Right hindlimb (tissue), 1 donor: Measurements from ENCODE around the gene ZXDB.
A peak's percentile ranks its signal among the peaks of the same experiment; 100 is the strongest.
"Not testable (repeated sequence)": the region's sequence is repeated elsewhere in the genome, so short reads cannot be mapped to it uniquely, and the experiment has no call there.

ENCODE experiments used
- DNase-seq: peaks from one replicate; pipeline ENCODE4 v3.0.0-alpha.2; 2018

Gene ZXDB

DNA sequence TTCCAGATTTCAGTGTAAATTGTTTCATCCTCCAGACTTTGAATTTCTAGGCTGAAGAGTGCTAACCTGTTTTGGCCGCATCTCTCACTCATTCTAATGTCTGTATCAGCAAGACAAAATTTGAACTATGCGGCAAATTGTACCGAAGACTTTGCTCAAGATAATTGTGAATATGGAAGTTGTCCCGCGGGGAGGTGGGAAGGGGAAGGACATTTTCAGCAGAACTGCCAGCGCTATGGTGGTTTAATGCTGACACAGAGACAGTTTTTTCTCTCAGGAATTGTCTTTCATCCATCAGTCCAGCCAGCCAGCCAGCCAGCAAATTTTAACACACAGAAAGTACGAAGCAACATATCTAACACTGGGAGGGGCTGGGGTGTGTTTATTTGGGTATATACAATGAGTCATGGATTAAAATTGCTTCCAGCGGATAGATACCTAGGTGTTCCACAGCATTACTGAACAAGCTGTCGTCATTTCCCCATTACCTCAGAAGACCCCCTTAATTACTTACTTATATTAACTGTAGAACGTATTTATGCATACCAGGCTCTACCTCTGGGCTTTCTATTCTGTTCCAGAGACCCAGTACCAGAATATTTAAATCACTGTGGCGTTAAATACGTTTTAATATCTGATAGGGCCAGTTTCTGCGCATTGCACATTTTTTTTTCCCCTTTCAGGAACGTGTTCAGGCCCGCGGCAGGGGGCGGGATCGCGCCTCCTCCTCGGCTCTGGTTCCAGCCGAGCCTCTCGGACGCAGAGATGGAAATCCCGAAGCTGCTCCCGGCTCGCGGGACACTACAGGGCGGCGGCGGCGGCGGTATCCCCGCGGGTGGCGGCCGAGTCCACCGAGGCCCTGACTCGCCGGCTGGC, at the start of gene ZXDB:
TSS of gene ZXDB (plus strand) at position 728 of the 876 bp plus-strand sequence. CDS start at position 766, 38 bp downstream.
- DNase-seq, result peak; percentile 20

DNA sequence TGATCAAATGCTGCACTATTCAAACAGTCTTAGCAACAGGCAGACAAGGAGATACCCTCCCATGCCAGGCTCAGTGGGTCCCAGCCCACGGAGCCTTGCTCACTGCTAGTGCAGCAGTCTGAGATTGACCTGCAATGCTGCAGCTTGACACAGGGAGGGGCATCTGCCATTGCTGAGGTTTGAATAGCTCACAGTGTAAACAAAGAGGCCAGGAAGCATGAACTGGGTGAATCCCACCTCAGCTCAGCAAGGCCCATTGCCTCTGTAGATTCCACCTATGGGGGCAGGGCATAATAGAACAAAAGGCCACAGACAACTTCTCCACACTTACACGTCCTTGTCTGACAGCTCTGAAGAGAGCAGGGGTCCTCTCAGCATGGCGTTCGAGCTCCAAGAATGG, 26.6 kb upstream of the ZXDB start:
- DNase-seq, result no peak

DNA sequence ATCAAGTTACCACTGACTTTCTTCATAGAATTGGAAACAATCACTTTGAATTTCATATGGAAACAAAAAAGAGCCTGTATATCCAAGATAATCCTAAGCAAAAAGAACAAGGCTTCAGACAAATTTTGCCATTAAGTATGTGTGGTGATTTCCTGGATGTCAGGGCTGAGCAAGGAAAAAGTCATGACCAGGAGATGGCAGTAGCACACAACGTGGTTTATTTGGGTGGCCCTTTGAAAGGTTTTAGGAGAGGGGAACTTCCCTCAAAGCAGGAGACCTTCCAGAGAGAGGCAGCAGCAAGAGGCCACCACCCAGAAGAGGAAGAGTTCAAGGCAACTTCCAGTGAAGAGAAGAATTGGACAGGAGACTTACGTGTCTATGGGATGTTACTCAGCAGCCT, 18.1 kb upstream of the ZXDB start:
- no peak for DNase-seq

DNA sequence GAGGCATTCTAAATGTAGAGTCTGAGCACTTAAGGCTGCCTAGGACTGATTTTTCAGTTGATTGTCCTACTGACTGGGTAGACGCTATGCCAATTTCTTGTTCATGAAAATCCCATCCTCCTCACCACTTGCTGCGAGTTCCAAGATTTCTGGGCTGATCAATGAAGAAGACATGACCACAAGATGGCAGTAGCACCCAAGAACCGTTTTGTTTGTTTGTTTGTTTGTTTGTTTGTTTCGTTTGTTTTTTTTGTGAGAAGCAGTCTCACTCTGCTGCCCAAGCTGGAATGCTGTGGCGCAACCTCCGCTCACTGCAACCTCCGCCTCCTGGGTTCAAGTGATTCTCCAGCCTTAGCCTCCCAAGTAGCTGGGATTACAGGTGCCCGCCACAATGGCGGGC, 8.9 kb upstream of the ZXDB start:
- not testable (repeated sequence) for DNase-seq

DNA sequence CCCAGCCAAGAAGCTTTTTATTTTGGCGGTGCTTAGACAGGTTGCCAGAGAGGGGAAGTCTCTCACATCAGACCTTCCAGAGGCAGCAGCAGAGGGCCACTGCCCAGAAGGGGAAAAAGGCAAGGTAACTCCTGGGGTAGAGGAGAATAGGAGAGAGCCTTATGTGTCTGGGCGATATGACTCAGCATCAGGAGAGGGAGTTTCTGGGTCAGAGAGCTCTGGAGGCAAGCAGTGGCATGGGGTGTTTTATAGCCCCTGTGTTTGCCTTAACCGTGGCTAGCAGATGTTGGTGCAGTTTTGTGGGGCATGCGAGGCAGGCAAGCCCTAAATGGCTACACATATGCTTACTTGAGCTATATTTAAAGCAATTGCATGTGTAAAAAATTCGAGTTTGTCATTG, 8.3 kb upstream of the ZXDB start:
- DNase-seq, result no peak

DNA sequence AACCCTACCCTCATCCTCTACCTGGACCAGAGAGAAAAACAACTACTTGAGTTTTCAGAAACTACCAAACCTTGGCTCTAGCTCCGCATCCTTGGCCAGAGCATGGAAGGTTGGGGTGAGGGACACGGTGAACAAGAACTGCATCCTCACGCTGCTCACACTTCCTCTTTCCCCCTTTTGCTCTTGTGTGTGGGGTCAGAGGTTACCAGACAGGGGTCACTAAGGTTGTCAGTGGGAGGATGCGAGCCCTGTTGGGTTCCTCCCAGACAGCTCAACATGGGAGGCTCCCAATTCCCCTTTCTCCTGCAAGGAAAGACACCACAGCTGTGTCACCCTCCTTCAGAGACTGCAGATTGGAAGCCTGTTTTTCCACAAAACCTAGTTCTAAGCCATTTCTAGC, 5.5 kb upstream of the ZXDB start:
- DNase-seq, result no peak

DNA sequence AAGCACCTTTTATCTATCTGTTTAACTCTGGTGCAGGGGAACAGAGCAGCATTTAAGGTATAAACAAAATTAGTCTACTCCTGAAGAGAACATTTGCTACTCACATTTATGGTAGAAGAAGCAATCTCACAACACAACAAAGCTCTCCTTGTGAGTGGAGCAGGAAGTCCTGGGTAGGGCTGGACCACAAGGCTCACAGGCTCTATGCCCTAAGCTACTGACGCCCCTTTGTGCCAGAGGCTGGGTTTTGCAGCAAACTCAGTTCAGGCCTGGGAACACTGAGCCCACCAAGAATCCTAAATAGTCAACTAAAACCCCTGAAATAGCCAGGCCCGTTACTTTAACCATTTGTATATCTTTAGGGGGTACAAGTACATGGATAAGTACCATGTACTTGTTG, 4.7 kb upstream of the ZXDB start:
- DNase-seq, result no peak

DNA sequence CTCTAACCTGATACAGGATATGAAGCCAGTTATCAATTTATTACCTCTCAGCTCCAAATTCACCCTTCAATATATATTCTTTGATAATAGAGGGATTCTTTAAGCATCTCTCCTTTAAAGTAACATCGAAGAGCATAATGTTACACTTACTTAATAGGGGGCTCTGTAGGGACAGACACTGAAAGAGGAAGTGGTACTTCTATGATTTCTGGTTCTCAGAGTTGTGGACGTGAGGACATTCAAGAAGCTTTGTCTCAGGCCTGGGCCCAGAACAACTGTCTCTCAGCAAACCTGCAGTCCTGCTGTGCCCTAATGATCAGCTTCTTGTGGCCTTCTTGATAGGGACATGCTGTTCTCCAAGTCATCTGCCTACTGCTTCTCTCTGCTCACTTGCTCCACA, 4.2 kb upstream of the ZXDB start:
- DNase-seq, result no peak

DNA sequence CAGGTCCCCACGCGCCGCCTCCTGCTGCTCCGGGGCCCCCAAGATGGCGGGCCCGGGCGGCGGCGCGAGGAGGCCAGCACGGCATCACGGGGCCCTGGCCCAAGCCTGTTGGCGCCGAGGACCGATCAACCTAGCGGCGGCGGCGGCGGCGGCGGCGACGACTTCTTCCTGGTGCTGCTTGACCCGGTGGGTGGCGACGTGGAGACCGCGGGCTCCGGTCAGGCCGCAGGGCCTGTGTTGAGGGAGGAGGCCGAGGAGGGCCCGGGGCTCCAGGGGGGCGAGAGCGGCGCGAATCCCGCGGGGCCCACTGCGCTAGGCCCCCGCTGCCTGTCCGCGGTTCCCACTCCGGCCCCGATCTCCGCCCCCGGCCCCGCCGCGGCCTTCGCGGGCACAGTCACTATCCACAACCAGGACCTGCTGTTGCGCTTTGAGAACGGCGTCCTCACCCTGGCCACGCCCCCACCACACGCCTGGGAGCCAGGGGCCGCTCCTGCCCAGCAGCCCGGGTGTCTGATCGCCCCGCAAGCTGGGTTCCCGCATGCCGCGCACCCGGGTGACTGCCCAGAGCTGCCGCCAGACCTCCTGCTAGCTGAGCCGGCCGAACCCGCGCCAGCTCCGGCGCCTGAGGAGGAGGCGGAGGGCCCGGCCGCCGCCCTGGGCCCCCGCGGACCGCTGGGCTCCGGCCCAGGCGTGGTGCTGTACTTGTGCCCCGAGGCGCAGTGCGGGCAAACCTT, 516 bp downstream of the ZXDB start:
- peak; percentile 53 for DNase-seq

DNA sequence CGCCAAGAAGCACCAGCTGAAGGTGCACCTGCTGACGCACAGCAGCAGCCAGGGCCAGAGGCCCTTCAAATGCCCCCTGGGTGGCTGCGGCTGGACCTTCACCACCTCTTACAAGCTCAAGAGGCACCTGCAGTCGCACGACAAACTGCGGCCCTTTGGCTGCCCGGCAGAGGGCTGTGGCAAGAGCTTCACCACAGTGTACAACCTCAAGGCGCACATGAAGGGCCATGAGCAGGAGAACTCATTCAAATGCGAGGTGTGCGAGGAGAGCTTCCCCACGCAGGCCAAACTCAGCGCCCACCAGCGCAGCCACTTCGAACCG, 1.0 kb downstream of the ZXDB start:
- DNase-seq, result peak; percentile 20

DNA sequence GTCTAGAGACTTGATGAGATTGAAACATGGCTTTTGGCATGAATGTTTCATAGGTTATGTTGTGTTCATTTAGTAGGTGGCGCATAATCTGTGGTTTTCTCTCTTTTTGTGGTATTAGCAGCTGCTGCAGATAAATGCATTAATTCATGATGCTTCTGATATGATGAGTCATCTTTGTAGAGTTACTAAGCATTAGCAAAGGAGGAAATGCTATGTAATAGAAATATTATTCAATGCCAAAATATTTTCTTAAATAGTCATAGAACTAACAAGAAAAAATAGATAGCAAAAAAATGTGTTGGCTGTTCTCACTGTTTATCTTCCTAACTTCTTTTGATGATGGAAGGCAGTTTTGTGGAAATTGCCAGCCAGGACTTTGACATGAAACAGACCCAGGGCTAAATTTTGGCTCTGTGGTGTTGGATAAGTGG, 3.6 kb downstream of the ZXDB start:
- no peak for DNase-seq

DNA sequence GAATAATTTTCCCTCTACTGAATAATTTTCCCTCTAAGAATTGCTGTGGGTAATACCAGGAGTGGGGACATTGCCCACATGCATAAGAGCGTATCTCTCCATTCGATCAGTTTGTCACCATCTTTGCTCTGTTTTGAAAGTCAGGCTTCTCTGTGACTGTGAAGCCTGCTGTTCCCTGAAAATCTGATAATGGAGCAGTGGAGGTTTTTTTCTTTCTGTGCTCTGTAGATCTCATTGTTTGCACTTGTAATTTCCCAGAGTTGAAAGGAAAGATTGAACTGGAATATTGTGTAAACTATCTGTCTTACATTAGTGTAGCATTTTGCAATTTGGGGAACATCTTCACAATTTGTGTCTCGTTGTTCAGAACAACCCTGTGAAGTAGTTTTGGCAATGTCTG, 4.3 kb downstream of the ZXDB start:
- no peak for DNase-seq

DNA sequence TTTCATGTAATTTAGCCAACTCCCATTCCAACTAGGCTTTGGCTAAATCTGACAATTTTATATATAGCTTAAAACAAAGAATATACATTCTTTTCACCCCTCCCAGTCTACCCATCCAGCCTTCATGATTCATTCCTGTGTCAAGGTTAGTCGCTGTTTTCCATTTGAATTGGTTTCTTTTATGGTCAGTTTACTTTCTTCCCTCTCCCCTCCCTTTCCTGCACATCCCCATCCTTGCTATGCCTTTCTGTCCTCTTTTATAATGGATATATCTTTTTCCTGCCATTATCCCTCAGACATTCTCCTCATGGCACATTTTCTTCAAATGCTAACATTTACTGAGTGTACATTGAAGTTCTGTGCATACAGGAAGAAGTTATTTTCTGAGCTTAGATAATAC, 4.7 kb downstream of the ZXDB start:
- DNase-seq, result no peak

DNA sequence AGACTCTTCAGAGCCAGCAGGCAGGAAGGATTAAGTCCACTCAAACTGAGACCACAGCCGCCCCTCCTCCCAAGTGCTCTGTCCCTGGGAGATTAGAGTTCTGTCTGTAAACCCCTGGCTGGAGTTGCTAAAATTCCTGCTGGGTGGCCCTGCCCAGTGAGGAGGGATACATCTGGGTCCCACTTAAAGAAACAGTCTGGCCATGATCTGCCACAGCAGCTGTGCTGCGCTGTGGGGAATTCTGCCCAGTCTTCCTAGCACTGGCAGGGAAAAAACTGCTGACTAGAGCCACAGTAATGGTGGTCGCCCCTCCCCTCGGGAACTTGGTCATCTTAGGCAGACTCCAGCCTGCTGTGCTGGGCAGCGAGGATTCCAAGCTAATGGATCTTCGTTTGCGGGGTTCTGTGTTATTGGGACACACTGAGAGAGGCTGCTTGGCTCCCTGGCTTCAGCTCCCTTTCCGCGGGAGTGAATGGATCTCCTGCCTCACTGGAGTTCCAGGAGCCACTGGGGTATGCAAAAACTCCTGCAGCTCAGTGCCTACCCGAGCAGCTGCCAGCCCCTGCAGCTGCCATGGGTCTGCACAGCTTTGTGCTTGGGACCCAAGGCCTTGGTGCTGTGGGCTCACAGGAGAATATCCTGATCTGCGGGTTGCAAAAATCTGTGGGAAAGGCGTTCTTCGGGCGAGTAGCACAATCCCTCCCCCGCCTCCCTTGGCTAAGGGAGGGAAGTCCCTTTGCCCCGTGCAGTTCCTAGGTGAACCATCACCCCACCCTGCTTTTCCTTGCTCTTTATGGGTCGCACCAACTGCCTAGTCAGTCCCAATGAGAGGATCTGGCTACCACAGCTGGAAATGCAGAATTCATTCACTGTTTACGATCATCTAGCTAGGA, 15.7 kb downstream of the ZXDB start:
- DNase-seq, result peak; percentile 11

DNA sequence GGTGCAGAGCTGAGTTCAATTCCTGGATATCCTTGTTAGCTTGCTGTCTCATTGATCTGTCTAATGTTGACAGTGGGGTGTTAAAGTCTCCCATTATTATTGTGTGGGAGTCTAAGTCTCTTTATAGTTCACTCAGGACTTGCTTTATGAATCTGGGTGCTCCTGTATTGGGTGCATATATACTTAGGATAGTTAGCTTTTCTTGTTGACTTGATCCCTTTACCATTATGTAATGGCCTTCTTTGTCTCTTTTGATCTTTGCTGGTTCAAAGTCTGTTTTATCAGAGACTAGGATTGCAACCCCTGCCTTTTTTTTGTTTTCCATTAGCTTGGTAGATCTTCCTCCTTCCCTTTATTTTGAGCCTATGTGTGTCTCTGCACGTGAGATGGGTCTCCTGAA, 21.5 kb downstream of the ZXDB start:
- DNase-seq, result not testable (repeated sequence)

DNA sequence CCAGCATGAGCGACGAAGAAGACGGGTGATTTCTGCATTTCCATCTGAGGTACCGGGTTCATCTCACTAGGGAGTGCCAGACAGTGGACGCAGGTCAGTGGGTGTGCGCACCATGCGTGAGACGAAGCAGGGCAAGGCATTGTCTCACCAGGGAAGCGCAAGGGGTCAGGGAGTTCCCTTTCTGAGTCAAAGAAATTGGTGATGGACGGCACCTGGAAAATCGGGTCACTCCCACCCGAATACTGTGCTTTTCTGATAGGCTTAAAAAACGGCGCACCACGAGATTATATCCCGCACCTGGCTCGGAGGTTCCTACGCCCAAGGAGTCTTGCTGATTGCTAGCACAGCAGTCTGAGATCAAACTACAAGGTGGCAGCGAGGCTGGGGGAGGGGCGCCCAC, 37.6 kb downstream of the ZXDB start:
- not testable (repeated sequence) for DNase-seq

DNA sequence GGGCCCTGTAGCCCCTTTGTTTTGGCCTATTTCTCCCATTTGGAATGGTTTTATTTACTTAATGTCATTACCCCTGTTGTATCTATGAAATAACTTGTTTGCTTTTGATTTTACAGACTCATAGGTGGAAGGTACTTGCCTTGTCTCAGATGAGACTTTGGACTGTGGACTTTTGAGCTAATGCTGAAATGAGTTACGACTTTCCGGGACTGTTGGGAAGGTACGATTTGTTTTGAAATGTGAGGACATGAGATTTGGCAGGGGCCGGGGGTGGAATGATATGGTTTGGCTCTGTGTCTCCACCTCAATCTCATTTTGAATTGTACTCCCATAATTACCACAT, 48.8 kb downstream of the ZXDB start:
- DNase-seq, result no peak

DNA sequence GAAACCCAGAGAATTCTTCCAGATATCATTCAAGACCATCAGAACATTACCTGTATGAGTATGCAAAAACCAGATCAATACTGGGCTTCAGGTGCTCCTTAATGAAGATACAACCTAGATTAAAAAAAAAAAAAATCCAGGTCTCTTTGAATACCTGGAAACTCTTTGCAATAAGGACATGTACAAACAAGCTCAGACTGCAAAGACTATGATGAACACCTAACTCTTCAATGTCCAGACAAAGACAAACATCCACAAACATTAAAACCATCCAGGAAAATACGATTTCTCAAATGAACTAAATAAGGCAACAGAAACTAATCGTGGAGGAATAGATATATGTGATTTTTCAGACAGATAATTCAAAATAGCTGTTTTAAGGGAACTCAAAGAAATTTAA, 49.5 kb downstream of the ZXDB start:
- DNase-seq, result no peak

DNA sequence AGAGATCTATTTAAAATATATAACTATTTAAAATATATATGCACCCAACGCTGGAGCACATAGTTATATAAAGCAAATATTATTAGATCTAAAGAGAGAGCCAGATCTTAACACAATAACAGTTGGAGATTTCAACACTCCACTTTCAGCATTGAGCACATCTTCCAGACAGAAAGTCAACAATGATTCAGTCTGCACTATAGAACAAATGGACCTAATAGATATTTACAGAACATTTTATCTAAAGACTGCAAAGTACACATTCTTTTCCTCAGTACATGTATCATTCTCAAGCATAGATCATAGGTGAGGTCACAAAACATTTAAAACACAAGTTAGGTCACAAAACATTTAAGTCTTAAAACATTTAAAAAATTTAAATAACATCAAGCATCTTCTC, 51.9 kb downstream of the ZXDB start:
- DNase-seq, result no peak

DNA sequence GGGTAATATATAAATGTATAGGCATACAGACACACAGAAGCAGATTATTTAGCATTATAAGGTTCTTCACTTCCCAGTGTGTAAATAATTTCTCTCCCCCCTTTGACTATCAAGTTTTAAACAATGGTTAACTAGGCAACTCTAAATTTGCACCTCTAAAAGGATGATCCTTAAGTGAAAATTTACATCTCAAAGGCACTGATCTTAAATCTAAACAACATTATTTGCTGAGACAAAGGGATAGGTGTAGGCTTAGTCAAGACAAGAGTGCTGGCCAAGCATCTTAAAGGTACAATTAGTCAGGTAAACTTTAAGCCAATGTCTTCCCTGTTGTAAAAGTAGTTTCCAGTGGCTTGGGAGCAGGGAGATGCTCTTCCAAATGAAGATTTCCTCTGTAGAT, 55.2 kb downstream of the ZXDB start:
- no peak for DNase-seq
